ENCODE measurements around the gene ZNF610. TPM values are rescaled to one million over a fixed set of nuclear protein-coding genes. Genes with fewer than 3 reads are reported as not detected.

Gene ZNF610
- total and polyA plus RNA-seq, 2 of the 13 experiments (the other 11 are each of a cell fraction or from before 2014, with no cell fraction given) = 0.32 to 0.69 TPM

GRCh38 chr19:52397310-52398080, 61.5 kb downstream of the ZNF610 start, which contains the start of gene ZNF528 (continued):
- TF ChIP-seq KAT8 (CRISPR knock-in tag; IDR thresholded peaks at IDR 0.05) (peak; percentile 94), PLRG1 (conservative IDR thresholded peaks at IDR 0.05) (no peak), TAF15 (IDR thresholded peaks at IDR 0.05; ENCODE audit: low read depth, low read length, poor library complexity, severe bottlenecking) (no peak), FOSL2 (CRISPR knock-in tag; IDR thresholded peaks at IDR 0.05) (0 out of 2 replicates have a peak, but pooled peaks have one; percentile 26), ZBTB38 (CRISPR knock-in tag; IDR thresholded peaks at IDR 0.05) (0 out of 2 replicates have a peak, but pooled peaks have one; percentile 39), LCORL (IDR thresholded peaks at IDR 0.05) (no peak), LCORL (CRISPR knock-in tag; IDR thresholded peaks at IDR 0.05) (no peak), SSRP1 (CRISPR knock-in tag; IDR thresholded peaks at IDR 0.05) (no peak), ZNF33B (CRISPR knock-in tag; IDR thresholded peaks at IDR 0.05) (0 out of 2 replicates have a peak, but pooled peaks have one; percentile 38), NFYB (CRISPR knock-in tag; IDR thresholded peaks at IDR 0.05) (peak; percentile 19; the same call in 1 of the 2 replicates), ZNF562 (CRISPR knock-in tag; IDR thresholded peaks at IDR 0.05; ENCODE audit: borderline replicate concordance) (no peak), ZNF337 (CRISPR knock-in tag; IDR thresholded peaks at IDR 0.05; ENCODE audit: borderline replicate concordance, low read depth) (0 out of 2 replicates have a peak, but pooled peaks have one; percentile 57), ZSCAN29 (CRISPR knock-in tag; conservative IDR thresholded peaks at IDR 0.05) (no peak), SOX5 (CRISPR knock-in tag; IDR thresholded peaks at IDR 0.05; ENCODE audit: borderline replicate concordance) (peak; percentile 34; the same call in 1 of the 2 replicates), ZMYM2 (CRISPR knock-in tag; IDR thresholded peaks at IDR 0.05) (no peak), PHB2 (IDR thresholded peaks at IDR 0.05; ENCODE audit: partially characterized antibody) (no peak), CC2D1A (CRISPR knock-in tag; IDR thresholded peaks at IDR 0.05) (no peak), HNRNPLL (IDR thresholded peaks at IDR 0.05; ENCODE audit: low read depth, low read length, poor library complexity, severe bottlenecking) (peak; percentile 92), ETV5 (CRISPR knock-in tag; IDR thresholded peaks at IDR 0.05; ENCODE audit: borderline replicate concordance) (peak; percentile 67; the same call in 1 of the 2 replicates), ZNF589 (CRISPR knock-in tag; conservative IDR thresholded peaks at IDR 0.05) (no peak), KMT2A (CRISPR knock-in tag; IDR thresholded peaks at IDR 0.05) (no peak), HDAC2 (CRISPR knock-in tag; IDR thresholded peaks at IDR 0.05) (0 out of 2 replicates have a peak, but pooled peaks have one; percentile 19), NCOA1 (CRISPR knock-in tag; IDR thresholded peaks at IDR 0.05) (no peak), ATF3 (CRISPR knock-in tag; IDR thresholded peaks at IDR 0.05) (no peak)
- TF ChIP-seq, protein P1, sequence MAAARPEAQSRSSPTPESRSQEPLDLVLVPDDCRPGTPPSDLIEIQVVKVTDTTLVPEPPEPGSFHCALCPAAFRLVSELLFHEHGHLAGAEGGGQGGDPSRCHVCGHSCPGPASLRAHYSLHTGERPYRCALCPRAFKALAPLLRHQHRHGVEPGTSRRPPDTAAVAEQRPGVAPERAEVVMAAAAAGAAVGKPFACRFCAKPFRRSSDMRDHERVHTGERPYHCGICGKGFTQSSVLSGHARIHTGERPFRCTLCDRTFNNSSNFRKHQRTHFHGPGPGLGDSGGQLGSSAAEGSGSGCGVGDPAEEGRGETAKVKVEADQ (CRISPR knock-in tag; IDR thresholded peaks at IDR 0.05; ENCODE audit: borderline replicate concordance) = peak; percentile 68; the same call in 1 of the 2 replicates
- TF ChIP-seq, protein P2, sequence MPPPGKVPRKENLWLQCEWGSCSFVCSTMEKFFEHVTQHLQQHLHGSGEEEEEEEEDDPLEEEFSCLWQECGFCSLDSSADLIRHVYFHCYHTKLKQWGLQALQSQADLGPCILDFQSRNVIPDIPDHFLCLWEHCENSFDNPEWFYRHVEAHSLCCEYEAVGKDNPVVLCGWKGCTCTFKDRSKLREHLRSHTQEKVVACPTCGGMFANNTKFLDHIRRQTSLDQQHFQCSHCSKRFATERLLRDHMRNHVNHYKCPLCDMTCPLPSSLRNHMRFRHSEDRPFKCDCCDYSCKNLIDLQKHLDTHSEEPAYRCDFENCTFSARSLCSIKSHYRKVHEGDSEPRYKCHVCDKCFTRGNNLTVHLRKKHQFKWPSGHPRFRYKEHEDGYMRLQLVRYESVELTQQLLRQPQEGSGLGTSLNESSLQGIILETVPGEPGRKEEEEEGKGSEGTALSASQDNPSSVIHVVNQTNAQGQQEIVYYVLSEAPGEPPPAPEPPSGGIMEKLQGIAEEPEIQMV (CRISPR knock-in tag; IDR thresholded peaks at IDR 0.05; ENCODE audit: low read depth) = peak; percentile 89
- TF ChIP-seq, protein P3, sequence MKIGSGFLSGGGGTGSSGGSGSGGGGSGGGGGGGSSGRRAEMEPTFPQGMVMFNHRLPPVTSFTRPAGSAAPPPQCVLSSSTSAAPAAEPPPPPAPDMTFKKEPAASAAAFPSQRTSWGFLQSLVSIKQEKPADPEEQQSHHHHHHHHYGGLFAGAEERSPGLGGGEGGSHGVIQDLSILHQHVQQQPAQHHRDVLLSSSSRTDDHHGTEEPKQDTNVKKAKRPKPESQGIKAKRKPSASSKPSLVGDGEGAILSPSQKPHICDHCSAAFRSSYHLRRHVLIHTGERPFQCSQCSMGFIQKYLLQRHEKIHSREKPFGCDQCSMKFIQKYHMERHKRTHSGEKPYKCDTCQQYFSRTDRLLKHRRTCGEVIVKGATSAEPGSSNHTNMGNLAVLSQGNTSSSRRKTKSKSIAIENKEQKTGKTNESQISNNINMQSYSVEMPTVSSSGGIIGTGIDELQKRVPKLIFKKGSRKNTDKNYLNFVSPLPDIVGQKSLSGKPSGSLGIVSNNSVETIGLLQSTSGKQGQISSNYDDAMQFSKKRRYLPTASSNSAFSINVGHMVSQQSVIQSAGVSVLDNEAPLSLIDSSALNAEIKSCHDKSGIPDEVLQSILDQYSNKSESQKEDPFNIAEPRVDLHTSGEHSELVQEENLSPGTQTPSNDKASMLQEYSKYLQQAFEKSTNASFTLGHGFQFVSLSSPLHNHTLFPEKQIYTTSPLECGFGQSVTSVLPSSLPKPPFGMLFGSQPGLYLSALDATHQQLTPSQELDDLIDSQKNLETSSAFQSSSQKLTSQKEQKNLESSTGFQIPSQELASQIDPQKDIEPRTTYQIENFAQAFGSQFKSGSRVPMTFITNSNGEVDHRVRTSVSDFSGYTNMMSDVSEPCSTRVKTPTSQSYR (CRISPR knock-in tag; IDR thresholded peaks at IDR 0.05; ENCODE audit: borderline replicate concordance) = no peak

All from HepG2 (cell line).